Loucy (cell line): ENCODE results near the gene XPNPEP2.

Experiments used
- CTCF ChIP-seq: fragments of 200-600 bp; sonication (generic); conservative IDR thresholded peaks from 2 replicates; pipeline ENCODE4 v1.5.1; 2014; ENCODE audit warnings: mild to moderate bottlenecking, antibody characterized with exemption, low read length
- EZH2phosphoT487 ChIP-seq: fragments of 200-600 bp; IDR thresholded peaks from 2 replicates; pipeline ENCODE4 v1.6.1; 2018; ENCODE audit warnings: antibody characterized with exemption, mild to moderate bottlenecking, moderate library complexity, borderline replicate concordance

- TF ChIP-seq CTCF = no peak
- no peak for TF ChIP-seq EZH2phosphoT487
Observed at GRCh38 chrX:129779086-129779672, 40.4 kb downstream of the XPNPEP2 start.
